K562 (cell line): ENCODE results near the gene MACF1. TPM values are rescaled to one million over a fixed set of nuclear protein-coding genes. Genes with fewer than 3 reads are reported as not detected.

Experiments
- ATF1 ChIP-seq, 2 experiments: fragments of 450-650 bp in 1 of 2; IDR thresholded peaks; 2 replicates each; pipeline ENCODE4 v1.6.1; 2016; ENCODE audit warnings: missing compliant biosample characterization in 1 of 2, missing genetic modification characterization in 1 of 2
- CHD2 ChIP-seq: IDR thresholded peaks from 2 replicates; pipeline ENCODE4 v1.6.1; 2011; ENCODE audit warnings: low read depth, low read length
- CREB3L1 ChIP-seq: fragments of 450-650 bp; IDR thresholded peaks from 2 replicates; pipeline ENCODE4 v1.6.1; 2014; ENCODE audit warnings: low read depth, mild to moderate bottlenecking, moderate library complexity, borderline replicate concordance
- CREM ChIP-seq: IDR thresholded peaks from 2 replicates; pipeline ENCODE4 v1.6.1; 2014; ENCODE audit warnings: antibody characterized with exemption, low read depth
- E2F3 ChIP-seq: fragments of 250-450 bp; sonication (Bioruptor Pico); IDR thresholded peaks from 2 replicates; pipeline ENCODE4 v1.4.0; 2020; ENCODE audit warnings: mild to moderate bottlenecking
- GTF2E2 ChIP-seq: fragments of 200-800 bp; sonication (Bioruptor generic); IDR thresholded peaks from 2 replicates; pipeline ENCODE4 v1.6.1; 2016; ENCODE audit warnings: missing genetic modification characterization, missing compliant biosample characterization
- HINFP ChIP-seq: fragments of 450-650 bp; conservative IDR thresholded peaks from 2 replicates; pipeline ENCODE4 v1.6.1; 2016; ENCODE audit warnings: missing genetic modification characterization, low read depth, mild to moderate bottlenecking, control low read depth, missing compliant biosample characterization
- ILK ChIP-seq: fragments of 450-650 bp; IDR thresholded peaks from 2 replicates; pipeline ENCODE4 v1.6.1; 2016; ENCODE audit warnings: missing genetic modification characterization, low read depth, mild to moderate bottlenecking, missing compliant biosample characterization, moderate library complexity, borderline replicate concordance
- JUND ChIP-seq, 2 experiments: IDR thresholded peaks; 2 replicates in 1 of 2; 3 replicates in 1 of 2; pipeline ENCODE4 v1.6.1; 2011; ENCODE audit warnings: borderline replicate concordance in 2 of 2, low read depth in 2 of 2, low read length in 2 of 2, improper control_type of control experiment in 1 of 2, missing biosample characterization in 1 of 2, missing genetic modification characterization in 1 of 2, missing genetic modification reagents in 1 of 2
- MAX ChIP-seq: sonication (generic); formaldehyde crosslinking; IDR thresholded peaks from 2 replicates; pipeline ENCODE4 v1.9.0; 2022; ENCODE audit warnings: mild to moderate bottlenecking, missing genetic modification reagents
- MCM5 ChIP-seq: fragments of 450-650 bp; IDR thresholded peaks from 2 replicates; pipeline ENCODE4 v1.6.1; 2016; ENCODE audit warnings: low read depth
- NFATC3 ChIP-seq: fragments of 450-650 bp; IDR thresholded peaks from 2 replicates; pipeline ENCODE4 v1.6.1; 2017; ENCODE audit warnings: mild to moderate bottlenecking
- NR2C1 ChIP-seq, 2 experiments: fragments of 450-650 bp; IDR thresholded peaks; 2 replicates each; pipeline ENCODE4 v1.6.1; 2017; ENCODE audit warnings: mild to moderate bottlenecking in 2 of 2, antibody characterized with exemption in 1 of 2, inconsistent platforms in 1 of 2, missing compliant biosample characterization in 1 of 2, missing genetic modification characterization in 1 of 2
- RBM25 ChIP-seq: fragments of 200-400 bp; formaldehyde crosslinking; IDR thresholded peaks from 2 replicates; pipeline ENCODE4 v1.6.1; 2018; ENCODE audit warnings: low read length, low read depth, moderate library complexity; ENCODE audit not compliant: severe bottlenecking
- RCOR1 ChIP-seq, 2 experiments: IDR thresholded peaks; 2 replicates each; pipeline ENCODE4 v1.6.1; 2012; ENCODE audit warnings: low read depth in 2 of 2, low read length in 2 of 2, borderline replicate concordance in 1 of 2, improper control_type of control experiment in 1 of 2
- TEAD2 ChIP-seq: fragments of 450-650 bp; IDR thresholded peaks from 2 replicates; pipeline ENCODE4 v1.6.1; 2016; ENCODE audit warnings: missing genetic modification characterization, control low read depth, missing compliant biosample characterization
- THRB ChIP-seq: fragments of 450-650 bp; formaldehyde crosslinking; conservative IDR thresholded peaks from 2 replicates; pipeline ENCODE4 v1.4.0; 2022; ENCODE audit warnings: mild to moderate bottlenecking, missing genetic modification characterization
- ZBTB1 ChIP-seq: sonication (generic); formaldehyde crosslinking; IDR thresholded peaks from 2 replicates; pipeline ENCODE4 v1.8.1; 2023; ENCODE audit warnings: missing genetic modification reagents, low read depth, mild to moderate bottlenecking, borderline replicate concordance
- ZC3H8 ChIP-seq: fragments of 450-650 bp; IDR thresholded peaks from 2 replicates; pipeline ENCODE4 v1.6.1; 2017
- ZFP30 ChIP-seq: fragments of 250-450 bp; sonication (Bioruptor Pico); IDR thresholded peaks from 2 replicates; pipeline ENCODE4 v1.8.0; 2022; ENCODE audit warnings: moderate library complexity, mild to moderate bottlenecking, inconsistent platforms, borderline replicate concordance
- ZNF23 ChIP-seq: fragments of 250-450 bp; sonication (Bioruptor Pico); IDR thresholded peaks from 2 replicates; pipeline ENCODE4 v1.4.0; 2020; ENCODE audit warnings: mild to moderate bottlenecking
- ZNF354B ChIP-seq: fragments of 250-450 bp; sonication (Bioruptor Pico); IDR thresholded peaks from 2 replicates; pipeline ENCODE4 v1.4.0; 2020
- ZNF76 ChIP-seq: fragments of 250-450 bp; sonication (Bioruptor Pico); IDR thresholded peaks from 2 replicates; pipeline ENCODE4 v1.4.0; 2020; ENCODE audit warnings: mild to moderate bottlenecking, moderate library complexity, borderline replicate concordance
- polyA plus RNA-seq, 8 experiments: library from polyadenylated mRNA; depleted of rRNA in 4 of 8; stranded (reverse) in 5 of 8; unstranded in 3 of 8; fragments of >200 nt; fragmentation: Nextera tagmentation in 2 of 8; fragmentation: Illumina TruSeq in 1 of 8; extraction: Ambion mirVana in 2 of 8; extraction: Trizol in 1 of 8; gene quantifications; 2 replicates each; pipeline versions ENCODE4 v1.2.1 to v1.2.3, GENCODE V29; 2011 to 2014; ENCODE audit warnings: inconsistent platforms in 1 of 8, missing spikeins in 1 of 8
- total RNA-seq, 7 experiments: library from RNA; depleted of rRNA in 6 of 7; stranded (reverse); fragments of >200 nt in 6 of 7; fragmentation: Illumina TruSeq in 2 of 7; extraction: Trizol in 2 of 7; gene quantifications; 2 replicates each; pipeline versions ENCODE4 v1.2.1 to v1.2.3, GENCODE V29; 2011 to 2021; ENCODE audit warnings: low replicate concordance in 1 of 7

The MACF1 gene
- total and polyA plus RNA-seq, 9 of the 15 experiments (the other 6 are each of a cell fraction or from before 2014, with no cell fraction given): 13.2 to 232 (median 112) TPM

GRCh38 chr1:39258146-39258924 is 53.8 kb downstream of the MACF1 start (continued):
- TF ChIP-seq THRB: no peak
- TF ChIP-seq TEAD2 (tag): no peak
- TF ChIP-seq MCM5: no peak
- no peak for TF ChIP-seq NR2C1 (IDR thresholded peaks at IDR 0.05)
- TF ChIP-seq NR2C1 (tag; IDR thresholded peaks at IDR 0.05): no peak
- TF ChIP-seq MAX (CRISPR knock-in tag): no peak
- no peak for TF ChIP-seq NFATC3
- no peak for TF ChIP-seq ILK (tag)
- TF ChIP-seq E2F3 (CRISPR knock-in tag): no peak
- no peak for TF ChIP-seq ZC3H8
- no peak; the same call in 1 of the 2 replicates for TF ChIP-seq CREB3L1
- TF ChIP-seq ZFP30 (CRISPR knock-in tag): no peak
- 0 out of 2 replicates have a peak, but pooled peaks have one; percentile 21 for TF ChIP-seq CHD2
- TF ChIP-seq RCOR1 (IDR thresholded peaks at IDR 0.05; ENCODE audit: borderline replicate concordance in 1 of 2, low read depth in 2 of 2, low read length in 2 of 2): peak in 1 of 2 experiments; percentile 83; a peak in 2 of 4 replicates
- 0 out of 2 replicates have a peak, but pooled peaks have one; percentile 52 for TF ChIP-seq GTF2E2 (tag)
- no peak for TF ChIP-seq ATF1 (CRISPR knock-in tag; IDR thresholded peaks at IDR 0.05)
- no peak for TF ChIP-seq ATF1 (tag; IDR thresholded peaks at IDR 0.05)
- TF ChIP-seq HINFP (tag): no peak
- peak; percentile 46; the same call in 1 of the 2 replicates for TF ChIP-seq JUND (IDR thresholded peaks at IDR 0.05; ENCODE audit: borderline replicate concordance, low read depth, low read length)
- peak; percentile 22; the same call in 1 of the 3 replicates for TF ChIP-seq JUND (tag; IDR thresholded peaks at IDR 0.05; ENCODE audit: borderline replicate concordance, low read depth, low read length)
- no peak for TF ChIP-seq ZNF354B (CRISPR knock-in tag)
- TF ChIP-seq ZNF23: no peak
- TF ChIP-seq ZNF76 (CRISPR knock-in tag): no peak
- no peak for TF ChIP-seq CREM
- peak; percentile 59 for TF ChIP-seq ZBTB1
- TF ChIP-seq RBM25: no peak
